Measurements from ENCODE around the gene RNF123.
"Not testable (repeated sequence)": the region's sequence is repeated elsewhere in the genome, so short reads cannot be mapped to it uniquely, and the experiment has no call there.

Gene RNF123

DNA sequence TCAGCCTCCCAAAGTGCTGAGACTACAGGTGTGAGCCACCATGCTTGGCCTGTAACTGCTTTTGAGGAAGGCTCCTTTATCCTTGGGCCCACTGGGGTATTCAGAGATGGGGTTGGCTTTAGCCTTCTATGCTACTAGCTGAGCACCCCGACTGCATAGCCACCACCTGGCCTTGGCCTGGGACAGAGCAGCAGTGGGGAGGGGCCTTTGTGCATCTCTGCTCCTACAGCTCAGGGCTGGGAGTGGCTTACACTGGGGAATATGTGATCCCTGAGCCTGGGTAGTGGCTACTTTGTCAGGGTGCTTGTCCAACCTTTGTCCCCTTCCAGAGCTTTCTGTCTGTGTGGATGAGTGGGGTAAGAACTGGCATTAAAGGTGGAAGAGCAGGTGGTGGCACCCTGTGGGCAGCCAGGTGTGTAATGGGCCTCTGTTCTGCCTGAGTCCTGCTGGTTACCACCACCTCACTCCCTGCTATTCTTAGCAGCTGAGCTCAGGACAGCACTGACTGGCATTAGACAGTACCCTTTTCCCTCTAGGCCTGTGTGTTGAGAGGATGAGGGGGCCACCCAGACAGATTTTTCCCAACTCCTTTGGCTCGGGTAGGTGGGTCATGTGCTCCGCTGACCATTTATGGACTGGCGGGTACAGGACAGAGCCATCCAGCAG is 6.1 kb downstream of the RNF123 start:
- peaks cover 0 to 36% (median 30%) of the 10 kb centered on the region in 3 donors for H3K36me3 ChIP-seq
- H3K27me3 ChIP-seq; H3K9me3 ChIP-seq; H3K27ac ChIP-seq; H3K4me3 ChIP-seq; DNase-seq; intact Hi-C loops (cut with DNase I; ENCODE audit: low total_unique reads): not testable (repeated sequence)
- H3K4me1 ChIP-seq: peaks cover 0 to 15% (median 11%) of the 10 kb centered on the region in 4 donors

DNA sequence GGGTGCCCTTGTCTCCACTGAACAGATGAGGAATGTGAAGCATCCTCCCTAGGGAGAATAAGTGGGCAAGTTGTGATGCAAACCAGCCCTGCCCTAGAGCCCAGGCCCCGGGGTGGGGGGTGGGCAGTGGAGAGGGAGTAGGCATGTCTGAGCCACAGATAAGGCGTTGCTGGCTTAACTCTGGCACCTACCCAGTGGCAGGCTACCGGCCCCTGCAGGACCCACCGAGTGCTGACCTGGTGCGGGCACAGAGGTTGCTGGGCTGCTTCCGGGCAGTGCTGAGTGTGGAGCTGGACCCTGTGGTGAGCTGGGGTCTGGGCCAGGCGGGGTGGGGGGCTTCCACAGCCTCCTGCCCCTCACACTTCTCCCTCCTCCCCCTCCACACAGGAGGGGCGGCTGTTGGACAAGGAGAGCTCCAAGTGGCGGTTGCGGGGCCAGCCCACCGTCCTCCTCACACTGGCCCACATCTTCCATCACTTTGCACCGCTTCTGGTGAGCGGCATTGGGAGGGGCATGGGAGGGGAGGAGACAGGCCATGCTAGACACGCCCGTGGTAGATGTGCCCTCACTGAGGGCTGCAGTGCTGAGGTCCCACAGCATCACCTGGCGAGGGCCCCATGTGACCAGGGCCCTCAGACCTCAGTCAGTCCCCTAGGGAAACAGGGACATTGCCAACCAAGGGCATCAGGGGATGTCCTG is 10.1 kb downstream of the RNF123 start:
- Histone ChIP-seq H3K27me3 (no peaks in the 10 kb centered on the region), H3K9me3 (no peaks in the 10 kb centered on the region), H3K4me1 (no peaks in the 10 kb centered on the region), H3K36me3 (peaks cover 19 to 75% (median 59%) of the 10 kb centered on the region in 3 donors), H3K4me3 (no peak overlapping the region), H3K27ac (no peak overlapping the region)
- intact Hi-C loops (cut with DNase I; ENCODE audit: low total_unique reads): no loop called here
- no peak for DNase-seq
- TF ChIP-seq, protein P1, sequence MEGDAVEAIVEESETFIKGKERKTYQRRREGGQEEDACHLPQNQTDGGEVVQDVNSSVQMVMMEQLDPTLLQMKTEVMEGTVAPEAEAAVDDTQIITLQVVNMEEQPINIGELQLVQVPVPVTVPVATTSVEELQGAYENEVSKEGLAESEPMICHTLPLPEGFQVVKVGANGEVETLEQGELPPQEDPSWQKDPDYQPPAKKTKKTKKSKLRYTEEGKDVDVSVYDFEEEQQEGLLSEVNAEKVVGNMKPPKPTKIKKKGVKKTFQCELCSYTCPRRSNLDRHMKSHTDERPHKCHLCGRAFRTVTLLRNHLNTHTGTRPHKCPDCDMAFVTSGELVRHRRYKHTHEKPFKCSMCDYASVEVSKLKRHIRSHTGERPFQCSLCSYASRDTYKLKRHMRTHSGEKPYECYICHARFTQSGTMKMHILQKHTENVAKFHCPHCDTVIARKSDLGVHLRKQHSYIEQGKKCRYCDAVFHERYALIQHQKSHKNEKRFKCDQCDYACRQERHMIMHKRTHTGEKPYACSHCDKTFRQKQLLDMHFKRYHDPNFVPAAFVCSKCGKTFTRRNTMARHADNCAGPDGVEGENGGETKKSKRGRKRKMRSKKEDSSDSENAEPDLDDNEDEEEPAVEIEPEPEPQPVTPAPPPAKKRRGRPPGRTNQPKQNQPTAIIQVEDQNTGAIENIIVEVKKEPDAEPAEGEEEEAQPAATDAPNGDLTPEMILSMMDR (IDR thresholded peaks at IDR 0.05): no peak

DNA sequence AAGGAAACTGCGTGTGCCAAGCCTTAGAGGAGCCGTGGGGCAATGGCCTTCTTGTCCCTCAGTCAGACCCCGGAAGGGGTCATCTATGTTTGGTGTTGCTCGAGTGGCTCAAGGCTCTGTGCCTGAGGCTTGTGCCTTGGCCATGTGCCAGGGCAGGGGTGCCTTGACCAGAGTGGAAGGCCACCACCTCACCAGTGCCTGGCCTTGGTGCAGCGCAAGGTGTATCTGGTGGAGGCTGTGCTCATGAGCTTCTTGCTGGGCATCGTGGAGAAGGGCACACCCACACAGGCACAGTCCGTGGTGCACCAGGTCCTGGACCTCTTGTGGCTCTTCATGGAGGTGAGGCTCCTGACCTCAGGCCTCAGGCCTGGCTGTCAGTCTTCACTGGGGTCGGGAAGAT is 10.7 kb downstream of the RNF123 start:
- Histone ChIP-seq H3K9me3 (no peaks in the 10 kb centered on the region), H3K27ac (no peak overlapping the region), H3K4me1 (no peaks in the 10 kb centered on the region), H3K4me3 (no peak overlapping the region), H3K27me3 (no peaks in the 10 kb centered on the region), H3K36me3 (peaks cover 23 to 81% (median 64%) of the 10 kb centered on the region in 3 donors)
- TF ChIP-seq, protein P1 (IDR thresholded peaks at IDR 0.05): no peak
- intact Hi-C loops (cut with DNase I; ENCODE audit: low total_unique reads): loop anchor here (10.0 kb wide), 1 partner anchor 115 kb away; the partner anchor contains the start of gene UBA7
- DNase-seq: no peak

DNA sequence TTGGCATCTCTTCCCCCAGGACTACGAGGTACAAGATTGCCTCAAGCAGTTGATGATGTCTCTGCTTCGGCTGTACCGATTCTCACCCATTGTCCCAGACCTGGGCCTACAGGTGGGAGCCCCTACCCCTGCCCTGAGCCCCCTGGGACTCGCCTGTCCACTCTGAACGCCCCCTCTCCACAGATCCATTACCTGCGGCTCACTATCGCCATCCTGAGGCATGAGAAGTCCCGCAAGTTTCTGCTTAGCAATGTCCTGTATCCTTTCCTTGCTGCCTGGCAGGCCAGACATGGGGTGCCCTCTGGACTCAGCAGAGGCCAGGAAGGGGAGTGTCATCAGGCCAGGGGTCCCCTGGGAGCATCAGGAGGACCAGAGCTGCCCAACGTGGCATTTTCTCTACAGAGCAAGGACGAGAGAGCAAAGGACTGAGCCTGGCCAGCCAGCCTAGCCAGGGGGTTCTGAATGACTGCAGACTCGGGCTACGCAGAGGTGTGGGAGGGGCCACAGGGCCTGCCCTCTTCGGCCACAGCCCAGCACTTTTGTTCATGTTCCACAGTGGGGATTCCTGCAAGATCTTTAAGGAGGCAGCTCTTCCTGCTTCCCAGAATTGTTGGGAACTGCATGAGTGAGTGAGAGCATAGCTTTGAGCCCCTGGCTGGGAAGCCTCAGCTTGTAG is 11.2 kb downstream of the RNF123 start:
- intact Hi-C loops (cut with DNase I; ENCODE audit: low total_unique reads): loop anchor here (10.0 kb wide), 1 partner anchor 114 kb away; the partner anchor contains the start of gene UBA7
- Histone ChIP-seq H3K4me3 (no peak overlapping the region), H3K4me1 (no peaks in the 10 kb centered on the region), H3K36me3 (peaks cover 28 to 87% (median 69%) of the 10 kb centered on the region in 3 donors), H3K9me3 (no peaks in the 10 kb centered on the region), H3K27me3 (no peaks in the 10 kb centered on the region), H3K27ac (no peak overlapping the region)
- TF ChIP-seq, protein P1 (IDR thresholded peaks at IDR 0.05): no peak
- DNase-seq: no peak

DNA sequence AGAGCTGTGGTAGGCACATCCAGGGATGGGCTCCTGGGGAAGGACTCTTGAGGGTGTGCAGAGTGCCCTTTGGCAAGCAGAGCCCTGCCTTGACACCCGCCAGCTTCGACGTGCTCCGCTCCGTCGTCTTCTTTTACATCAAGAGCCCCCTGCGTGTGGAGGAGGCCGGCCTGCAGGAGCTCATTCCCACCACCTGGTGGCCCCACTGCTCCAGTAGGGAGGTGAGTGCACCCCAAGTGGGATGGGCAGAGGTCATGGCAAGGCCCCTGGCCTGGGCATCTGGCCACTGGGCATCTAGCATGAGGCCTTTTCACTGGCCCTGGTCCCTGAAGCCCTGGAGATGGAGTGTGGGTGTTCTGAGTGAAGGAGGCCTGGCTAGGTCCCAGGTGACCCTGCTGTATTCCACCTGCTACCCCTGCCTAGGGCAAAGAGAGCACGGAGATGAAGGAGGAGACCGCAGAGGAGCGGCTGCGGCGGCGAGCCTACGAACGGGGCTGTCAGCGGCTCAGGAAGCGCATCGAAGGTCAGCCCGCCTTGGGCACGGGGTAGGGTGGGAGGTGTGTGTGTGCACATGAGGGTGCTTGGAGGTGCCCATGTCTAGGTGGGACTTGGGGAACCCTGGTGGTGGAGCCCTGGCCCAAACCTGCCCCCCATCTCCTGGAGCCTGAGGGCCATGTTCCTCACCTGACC is 12.2 kb downstream of the RNF123 start:
- no peaks in the 10 kb centered on the region for H3K9me3 ChIP-seq
- intact Hi-C loops (cut with DNase I; ENCODE audit: low total_unique reads): loop anchor here (10.0 kb wide), 1 partner anchor 113 kb away; the partner anchor contains the start of gene UBA7
- H3K36me3 ChIP-seq: peaks cover 28 to 96% (median 76%) of the 10 kb centered on the region in 3 donors
- H3K27ac ChIP-seq: no peak overlapping the region
- H3K27me3 ChIP-seq: no peaks in the 10 kb centered on the region
- H3K4me3 ChIP-seq: no peak overlapping the region
- no peak for DNase-seq
- TF ChIP-seq, protein P1 (IDR thresholded peaks at IDR 0.05): peak in 1 of 2 experiments; percentile 24
- H3K4me1 ChIP-seq: no peaks in the 10 kb centered on the region
